ENCODE data around the gene PEF1.

GRCh38 chr1:31586376-31587327, 58.0 kb downstream of the PEF1 start:
- TF ChIP-seq POLR2AphosphoS5 (IDR thresholded peaks at IDR 0.05) (no peak), POLR2A (IDR thresholded peaks at IDR 0.05) (no peak)
- TF ChIP-seq, protein P1, sequence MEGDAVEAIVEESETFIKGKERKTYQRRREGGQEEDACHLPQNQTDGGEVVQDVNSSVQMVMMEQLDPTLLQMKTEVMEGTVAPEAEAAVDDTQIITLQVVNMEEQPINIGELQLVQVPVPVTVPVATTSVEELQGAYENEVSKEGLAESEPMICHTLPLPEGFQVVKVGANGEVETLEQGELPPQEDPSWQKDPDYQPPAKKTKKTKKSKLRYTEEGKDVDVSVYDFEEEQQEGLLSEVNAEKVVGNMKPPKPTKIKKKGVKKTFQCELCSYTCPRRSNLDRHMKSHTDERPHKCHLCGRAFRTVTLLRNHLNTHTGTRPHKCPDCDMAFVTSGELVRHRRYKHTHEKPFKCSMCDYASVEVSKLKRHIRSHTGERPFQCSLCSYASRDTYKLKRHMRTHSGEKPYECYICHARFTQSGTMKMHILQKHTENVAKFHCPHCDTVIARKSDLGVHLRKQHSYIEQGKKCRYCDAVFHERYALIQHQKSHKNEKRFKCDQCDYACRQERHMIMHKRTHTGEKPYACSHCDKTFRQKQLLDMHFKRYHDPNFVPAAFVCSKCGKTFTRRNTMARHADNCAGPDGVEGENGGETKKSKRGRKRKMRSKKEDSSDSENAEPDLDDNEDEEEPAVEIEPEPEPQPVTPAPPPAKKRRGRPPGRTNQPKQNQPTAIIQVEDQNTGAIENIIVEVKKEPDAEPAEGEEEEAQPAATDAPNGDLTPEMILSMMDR (IDR thresholded peaks at IDR 0.05), result no peak

Data from gastroesophageal sphincter (tissue), 3 donors.